Measurements from ENCODE around the gene MUC2.

DNA sequence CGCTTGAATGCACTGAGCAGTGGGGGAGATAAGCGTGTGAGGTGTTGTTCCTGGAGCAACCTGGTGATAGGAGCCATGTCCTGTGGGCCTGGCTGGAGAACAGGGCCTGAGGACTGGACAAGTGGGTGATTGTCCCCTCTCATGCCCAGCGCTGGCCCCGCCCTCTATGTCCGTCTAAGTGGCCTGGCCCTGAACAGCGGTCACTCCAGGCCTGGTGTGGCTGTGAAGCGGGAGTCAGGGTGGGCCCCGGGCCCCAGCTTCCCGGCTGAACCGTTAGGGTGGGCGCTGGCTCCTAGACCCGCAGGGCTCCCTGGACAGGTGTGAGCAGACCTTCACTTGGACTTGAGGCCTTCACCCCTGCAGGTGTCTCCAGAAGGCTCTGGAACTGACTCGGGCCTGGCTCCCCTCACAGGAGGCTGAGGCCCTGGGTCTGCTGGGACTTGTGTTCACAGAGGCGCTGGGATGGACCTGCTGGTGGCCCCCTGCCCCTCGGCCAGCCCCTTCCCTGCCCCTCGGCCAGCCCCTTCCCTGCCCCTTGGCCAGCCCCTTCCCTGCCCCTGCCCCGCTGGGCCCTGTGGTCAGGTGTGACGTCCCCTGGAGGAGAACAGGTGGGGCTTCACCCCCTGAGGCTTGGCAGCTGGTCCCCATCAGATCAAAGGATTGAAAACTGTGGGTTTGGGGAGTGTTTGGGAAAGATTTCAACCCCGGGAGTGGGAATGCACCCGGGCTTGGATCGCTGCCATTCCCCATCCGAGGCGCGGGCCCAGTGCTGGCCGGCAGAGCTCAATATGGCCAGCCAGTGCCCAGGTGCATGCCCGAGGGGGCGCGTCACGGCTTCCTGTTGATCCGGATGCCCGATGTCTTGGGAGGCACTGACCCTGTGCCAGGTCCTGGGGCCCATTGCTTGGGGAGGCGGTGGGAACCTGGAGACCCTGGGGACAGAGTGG, 34.9 kb upstream of the MUC2 start:
- TF ChIP-seq, protein P1, sequence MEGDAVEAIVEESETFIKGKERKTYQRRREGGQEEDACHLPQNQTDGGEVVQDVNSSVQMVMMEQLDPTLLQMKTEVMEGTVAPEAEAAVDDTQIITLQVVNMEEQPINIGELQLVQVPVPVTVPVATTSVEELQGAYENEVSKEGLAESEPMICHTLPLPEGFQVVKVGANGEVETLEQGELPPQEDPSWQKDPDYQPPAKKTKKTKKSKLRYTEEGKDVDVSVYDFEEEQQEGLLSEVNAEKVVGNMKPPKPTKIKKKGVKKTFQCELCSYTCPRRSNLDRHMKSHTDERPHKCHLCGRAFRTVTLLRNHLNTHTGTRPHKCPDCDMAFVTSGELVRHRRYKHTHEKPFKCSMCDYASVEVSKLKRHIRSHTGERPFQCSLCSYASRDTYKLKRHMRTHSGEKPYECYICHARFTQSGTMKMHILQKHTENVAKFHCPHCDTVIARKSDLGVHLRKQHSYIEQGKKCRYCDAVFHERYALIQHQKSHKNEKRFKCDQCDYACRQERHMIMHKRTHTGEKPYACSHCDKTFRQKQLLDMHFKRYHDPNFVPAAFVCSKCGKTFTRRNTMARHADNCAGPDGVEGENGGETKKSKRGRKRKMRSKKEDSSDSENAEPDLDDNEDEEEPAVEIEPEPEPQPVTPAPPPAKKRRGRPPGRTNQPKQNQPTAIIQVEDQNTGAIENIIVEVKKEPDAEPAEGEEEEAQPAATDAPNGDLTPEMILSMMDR (IDR thresholded peaks at IDR 0.05), result no peak
- TF ChIP-seq POLR2A (IDR thresholded peaks at IDR 0.05), result no peak
- TF ChIP-seq POLR2AphosphoS5 (IDR thresholded peaks at IDR 0.05; ENCODE audit: insufficient read depth in 1 of 2, low read depth in 1 of 2), result no peak

Measured in vagina (tissue), 2 donors.